GM19193 (cell line): Measurements from ENCODE around the gene KRTAP5-1.
"Not testable (repeated sequence)": the region's sequence is repeated elsewhere in the genome, so short reads cannot be mapped to it uniquely, and the experiment has no call there.

ENCODE experiments used
- POLR2A ChIP-seq: IDR thresholded peaks from 4 replicates; pipeline ENCODE4 v1.6.1; 2011; ENCODE audit not compliant: insufficient read depth, insufficient read length; ENCODE audit errors: extremely low read depth

KRTAP5-1 gene, protein sequence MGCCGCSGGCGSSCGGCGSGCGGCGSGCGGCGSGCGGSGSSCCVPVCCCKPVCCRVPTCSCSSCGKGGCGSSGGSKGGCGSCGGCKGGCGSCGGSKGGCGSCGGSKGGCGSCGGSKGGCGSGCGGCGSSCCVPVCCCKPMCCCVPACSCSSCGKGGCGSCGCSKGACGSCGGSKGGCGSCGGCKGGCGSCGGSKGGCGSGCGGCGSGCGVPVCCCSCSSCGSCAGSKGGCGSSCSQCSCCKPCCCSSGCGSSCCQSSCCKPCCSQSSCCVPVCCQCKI

DNA sequence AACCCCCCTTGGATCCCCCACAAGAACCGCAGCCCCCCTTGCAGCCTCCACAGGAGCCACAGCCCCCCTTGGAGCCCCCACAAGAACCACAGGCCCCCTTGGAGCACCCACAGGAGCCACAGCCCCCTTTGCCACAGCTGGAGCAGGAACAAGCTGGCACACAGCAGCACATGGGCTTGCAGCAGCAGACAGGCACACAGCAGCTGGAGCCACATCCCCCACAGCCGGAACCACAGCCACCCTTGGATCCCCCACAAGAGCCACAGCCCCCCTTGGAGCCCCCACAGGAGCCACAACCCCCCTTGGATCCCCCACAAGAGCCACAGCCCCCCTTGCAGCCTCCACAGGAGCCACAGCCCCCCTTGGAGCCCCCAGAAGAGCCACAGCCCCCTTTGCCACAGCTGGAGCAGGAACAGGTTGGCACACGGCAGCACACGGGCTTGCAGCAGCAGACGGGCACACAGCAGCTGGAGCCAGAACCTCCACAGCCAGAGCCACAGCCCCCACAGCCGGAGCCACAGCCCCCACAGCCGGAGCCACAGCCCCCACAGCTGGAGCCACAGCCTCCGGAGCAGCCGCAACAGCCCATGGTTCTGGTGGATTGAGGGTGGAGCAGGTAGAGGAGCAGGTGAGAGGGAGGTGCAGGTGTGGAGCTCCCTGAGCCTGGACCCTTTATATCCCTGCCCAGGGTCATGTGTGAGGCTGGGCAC is at the start of gene KRTAP5-1:
TSS of gene KRTAP5-1 (minus strand) at position 623 of the 710 bp plus-strand sequence. CDS start at position 589, 34 bp downstream.
- not testable (repeated sequence) for TF ChIP-seq POLR2A

DNA sequence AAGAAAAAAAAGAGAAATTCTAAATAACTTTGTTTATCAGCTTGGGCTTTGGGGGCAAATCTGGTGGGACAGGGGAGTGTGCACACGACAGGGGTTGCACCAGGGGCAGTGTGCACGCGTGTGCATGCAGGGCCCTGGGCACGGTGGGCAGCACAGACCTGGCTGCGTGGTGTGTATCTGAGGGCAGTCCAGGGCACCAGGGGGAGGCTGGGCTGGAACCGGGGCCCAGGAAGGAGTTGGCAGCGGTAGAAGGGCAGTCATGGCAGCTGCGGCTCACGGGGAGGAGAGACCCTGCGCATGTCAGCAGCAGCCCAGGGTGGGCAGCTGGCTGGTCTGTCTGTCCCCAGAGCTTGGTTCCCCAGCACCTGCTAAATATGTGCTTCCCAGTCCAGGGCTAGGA is 48.8 kb upstream of the KRTAP5-1 start:
- no peak for TF ChIP-seq POLR2A

DNA sequence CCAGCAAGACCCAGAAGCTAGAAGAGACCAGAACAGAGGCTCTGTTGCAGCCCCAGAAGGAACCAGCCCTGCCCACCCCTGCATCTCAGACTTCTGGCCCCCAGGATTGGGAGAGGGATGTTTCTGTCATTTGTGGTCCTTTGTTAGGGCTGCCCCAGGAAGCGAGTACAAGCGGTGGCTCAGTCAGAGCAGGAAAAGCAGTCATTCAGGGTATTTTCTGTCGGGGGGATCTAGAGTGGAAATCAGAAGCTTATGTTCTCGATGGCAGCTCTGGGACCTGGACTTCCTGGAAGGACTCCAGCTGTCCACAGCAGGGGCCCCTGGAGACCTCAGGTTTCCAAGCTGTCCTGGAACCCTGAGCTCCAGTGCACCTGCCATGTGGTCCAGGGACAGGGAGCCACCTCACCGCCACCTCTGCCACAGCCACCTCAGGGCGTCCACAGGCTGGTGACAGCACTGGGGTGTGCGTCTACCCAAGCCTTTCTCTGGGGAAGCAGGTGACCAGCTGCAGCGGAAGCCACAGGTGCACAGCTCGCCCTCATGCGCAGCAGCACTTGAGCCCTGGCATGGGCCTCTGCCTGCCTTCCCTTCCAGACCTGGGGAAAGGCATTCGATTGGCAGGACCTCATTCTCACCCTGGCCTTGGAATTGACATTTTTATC is 47.1 kb upstream of the KRTAP5-1 start:
- TF ChIP-seq POLR2A, result no peak

DNA sequence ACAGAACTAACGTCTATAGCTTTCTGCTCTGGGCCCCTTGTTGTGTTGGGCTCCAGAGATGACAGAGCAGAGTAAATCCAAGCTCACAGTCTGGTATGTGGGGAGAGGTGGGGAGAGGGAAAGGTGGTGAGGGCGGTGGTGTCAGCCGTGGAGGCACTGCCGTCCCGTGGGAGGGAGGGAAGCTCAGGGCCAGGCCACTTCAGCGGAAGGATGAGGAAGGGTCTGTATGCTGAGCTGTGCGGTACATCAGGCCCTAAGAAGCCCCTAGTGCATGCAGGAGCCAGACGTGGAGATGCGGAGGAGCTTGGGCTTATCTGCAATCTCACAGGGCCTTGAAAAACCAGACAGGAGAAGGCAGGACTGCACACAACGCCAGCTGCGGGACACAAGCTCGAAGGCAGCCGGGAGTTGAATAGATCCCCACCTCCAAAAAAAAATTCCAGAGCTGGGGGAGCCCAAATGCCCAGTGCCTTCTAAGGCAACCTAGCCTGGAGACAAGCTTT is 46.0 kb upstream of the KRTAP5-1 start:
- TF ChIP-seq POLR2A, result no peak

DNA sequence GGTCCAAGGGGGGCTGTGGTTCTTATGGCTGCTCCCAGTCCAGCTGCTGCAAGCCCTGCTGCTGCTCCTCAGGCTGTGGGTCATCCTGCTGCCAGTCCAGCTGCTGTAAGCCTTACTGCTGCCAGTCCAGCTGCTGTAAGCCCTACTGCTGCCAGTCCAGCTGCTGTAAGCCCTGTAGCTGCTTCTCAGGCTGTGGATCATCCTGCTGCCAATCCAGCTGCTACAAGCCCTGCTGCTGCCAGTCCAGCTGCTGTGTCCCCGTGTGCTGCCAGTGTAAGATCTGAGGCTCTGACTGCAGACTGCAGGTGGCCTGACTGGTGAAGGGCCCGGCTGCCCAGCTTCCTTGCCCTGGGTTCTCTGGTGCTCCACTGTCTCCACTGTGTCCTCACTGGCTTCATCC is 45.2 kb upstream of the KRTAP5-1 start:
- TF ChIP-seq POLR2A, result no peak

DNA sequence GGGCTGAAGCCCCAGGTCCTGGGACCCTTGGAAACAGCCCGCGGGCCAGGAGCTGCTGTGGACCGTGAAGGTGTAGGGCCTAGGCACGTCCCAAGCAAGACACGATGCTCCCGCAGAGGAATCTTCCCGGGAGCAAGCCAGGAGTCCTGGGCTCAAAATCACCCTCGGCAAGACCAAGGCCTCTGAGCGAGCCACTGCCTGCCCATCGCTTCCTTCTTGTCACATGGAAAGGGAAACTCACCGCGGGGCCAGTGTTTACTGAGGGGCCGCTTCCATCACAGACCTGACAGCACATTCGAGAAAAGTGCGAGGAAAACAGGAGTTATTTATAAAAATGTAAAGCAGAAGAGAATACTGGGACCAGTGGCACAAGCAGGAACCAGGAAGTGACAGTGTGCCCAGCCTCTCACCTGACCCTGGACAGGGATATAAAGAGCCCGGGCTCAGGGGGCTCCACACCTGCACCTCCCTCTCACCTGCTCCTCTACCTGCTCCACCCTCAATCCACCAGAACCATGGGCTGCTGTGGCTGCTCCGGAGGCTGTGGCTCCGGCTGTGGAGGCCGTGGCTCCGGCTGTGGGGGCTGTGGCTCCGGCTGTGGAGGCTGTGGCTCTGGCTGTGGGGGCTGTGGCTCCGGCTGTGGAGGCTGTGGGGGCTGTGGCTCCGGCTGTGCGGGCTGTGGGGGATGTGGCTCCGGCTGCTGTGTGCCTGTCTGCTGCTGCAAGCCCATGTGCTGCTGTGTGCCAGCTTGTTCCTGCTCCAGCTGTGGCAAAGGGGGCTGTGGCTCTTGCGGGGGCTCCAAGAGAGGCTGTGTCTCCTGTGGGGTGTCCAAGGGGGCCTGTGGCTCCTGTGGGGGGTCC is 44.5 kb upstream of the KRTAP5-1 start, which contains the start of gene KRTAP5-5:
TSS of gene KRTAP5-5 (plus strand) at position 450 of the 860 bp plus-strand sequence. CDS start at position 516, 66 bp downstream.
- no peak for TF ChIP-seq POLR2A

DNA sequence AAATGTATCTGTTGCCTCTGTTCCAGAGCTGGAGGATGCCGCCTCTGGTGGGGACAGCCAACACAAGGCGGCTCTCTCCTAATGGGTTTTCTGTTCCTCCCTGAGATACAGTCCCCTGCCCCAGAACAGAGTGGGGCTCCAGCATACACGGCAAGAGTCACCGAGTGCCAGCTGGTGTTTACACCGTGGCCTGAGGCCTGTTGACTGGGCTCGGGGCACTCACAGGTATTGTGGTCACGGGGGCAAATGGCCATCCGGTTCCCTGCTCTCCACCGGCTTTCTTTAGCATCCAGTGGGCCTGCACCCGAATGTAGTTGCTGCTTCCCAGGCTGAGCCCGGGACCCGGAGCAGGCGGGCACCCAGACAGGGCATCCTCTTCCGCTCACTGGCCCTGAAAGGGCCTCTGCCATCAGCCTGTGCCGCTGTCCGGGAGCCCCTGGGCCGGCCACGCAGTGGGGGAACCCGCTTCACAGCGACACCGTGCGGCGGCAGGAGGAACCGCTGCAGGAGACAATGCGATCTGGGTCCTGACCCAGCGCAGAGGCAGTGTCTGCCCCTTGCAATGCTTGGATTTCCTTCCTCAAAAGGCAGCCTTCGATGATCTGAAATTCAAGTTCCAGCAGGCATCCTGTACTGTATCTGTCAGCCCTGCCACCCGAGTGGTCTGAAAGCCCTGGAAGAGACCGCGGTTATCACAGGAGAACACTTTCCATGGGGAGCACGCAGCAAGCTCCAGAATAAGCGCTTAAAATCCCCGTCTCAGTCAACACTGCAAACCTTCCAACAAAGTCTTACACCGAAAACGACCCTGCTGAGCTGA is 43.6 kb upstream of the KRTAP5-1 start:
- no peak for TF ChIP-seq POLR2A

DNA sequence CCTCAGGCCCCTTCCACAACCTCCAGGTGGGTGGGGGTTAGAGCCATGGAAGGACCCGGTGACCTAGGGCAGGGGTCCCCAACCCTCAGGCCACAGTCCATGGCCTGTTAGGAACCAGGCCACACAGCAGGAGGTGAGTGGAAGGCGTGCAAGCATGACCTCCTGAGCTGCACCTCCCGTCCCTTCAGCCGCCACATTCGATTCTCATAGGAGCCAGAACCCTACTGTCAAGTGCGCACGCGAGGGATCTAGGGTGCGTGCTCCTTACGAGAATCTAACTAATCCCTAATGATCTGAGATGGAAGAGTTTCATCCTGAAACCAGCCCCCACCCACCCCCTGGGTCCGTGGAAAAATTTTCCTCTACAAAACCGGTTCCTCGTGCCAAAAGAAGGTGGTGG is 40.5 kb upstream of the KRTAP5-1 start:
- no peak for TF ChIP-seq POLR2A

DNA sequence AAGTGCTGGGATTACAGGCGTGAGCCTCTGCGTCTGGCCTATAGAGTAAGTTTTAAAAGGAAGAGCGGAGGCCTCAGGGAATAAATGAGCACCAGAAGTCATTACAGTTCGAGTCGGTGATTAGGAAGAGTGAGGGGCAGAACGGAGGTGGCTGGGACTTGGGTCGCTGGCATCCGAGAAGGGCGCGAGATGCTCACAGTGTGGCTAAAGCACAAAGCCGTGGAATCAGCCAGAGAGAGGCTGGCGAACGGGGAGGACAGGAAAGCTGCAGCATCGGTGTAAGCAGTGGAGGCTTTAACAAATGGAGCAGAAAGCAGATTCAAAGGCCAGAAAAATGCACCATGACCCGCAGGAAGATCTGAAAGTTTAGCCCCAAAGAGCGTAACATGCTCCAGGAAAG is 39.5 kb upstream of the KRTAP5-1 start:
- TF ChIP-seq POLR2A, result no peak

DNA sequence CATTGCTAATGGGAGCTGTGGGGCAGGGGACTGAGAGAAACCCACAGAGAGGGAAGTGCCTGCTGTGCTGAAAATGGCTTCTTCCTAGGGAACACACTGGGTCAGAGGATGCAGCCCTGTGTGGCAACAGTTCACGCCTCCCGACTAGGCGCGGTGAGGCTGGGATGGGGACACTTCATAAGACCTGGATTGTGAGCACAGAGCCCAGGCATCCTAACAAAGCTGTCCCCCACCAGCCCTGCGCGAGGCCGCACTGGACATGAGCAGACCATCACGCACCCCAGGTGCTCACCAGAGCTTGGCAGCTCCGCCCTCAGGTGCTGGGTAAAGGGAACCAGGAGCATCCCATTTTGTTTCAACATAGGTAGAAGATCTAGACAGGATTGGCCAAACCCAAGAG is 38.6 kb upstream of the KRTAP5-1 start:
- TF ChIP-seq POLR2A, result no peak

DNA sequence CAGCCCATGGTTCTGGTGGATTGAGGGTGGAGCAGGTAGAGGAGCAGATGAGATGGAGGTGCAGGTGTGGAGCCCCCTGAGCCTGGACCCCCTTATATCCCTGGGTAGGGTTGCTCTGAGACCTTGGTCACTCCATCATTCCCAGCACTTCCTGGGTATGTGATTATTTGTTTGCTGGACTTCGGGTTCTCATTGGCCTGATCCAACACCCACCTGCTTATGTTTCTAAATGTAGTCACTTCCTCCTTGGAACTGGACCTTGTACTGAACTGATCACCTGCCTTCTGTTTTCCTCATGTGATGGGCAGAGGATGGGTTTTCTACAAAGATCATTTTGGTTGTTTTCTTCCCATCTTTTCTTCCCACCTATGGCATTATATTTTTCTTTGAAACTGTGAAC is 37.0 kb upstream of the KRTAP5-1 start, which contains the start of gene KRTAP5-4:
TSS of gene KRTAP5-4 (minus strand) at position 53 of the 400 bp plus-strand sequence. CDS start at position 8, 45 bp downstream.
- TF ChIP-seq POLR2A, result no peak

DNA sequence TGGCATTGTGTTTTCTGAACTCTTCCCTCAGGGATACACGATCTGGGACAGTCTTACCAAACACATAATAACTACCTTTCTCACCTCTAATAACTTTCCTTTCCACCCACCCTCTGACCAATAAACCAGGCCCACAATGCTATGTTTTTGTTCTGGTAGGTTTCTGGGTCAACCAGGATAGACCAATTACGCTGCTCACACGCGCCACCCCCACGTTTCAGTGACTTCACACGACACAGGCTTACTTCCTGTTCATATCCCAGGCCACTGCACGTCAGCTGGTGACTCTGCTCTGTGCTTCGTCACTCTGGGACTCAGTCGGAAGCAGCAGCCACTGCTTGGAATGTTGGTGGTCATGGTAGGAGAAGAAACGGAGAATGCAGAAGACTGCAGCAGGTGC is 34.4 kb upstream of the KRTAP5-1 start:
- TF ChIP-seq POLR2A, result no peak

DNA sequence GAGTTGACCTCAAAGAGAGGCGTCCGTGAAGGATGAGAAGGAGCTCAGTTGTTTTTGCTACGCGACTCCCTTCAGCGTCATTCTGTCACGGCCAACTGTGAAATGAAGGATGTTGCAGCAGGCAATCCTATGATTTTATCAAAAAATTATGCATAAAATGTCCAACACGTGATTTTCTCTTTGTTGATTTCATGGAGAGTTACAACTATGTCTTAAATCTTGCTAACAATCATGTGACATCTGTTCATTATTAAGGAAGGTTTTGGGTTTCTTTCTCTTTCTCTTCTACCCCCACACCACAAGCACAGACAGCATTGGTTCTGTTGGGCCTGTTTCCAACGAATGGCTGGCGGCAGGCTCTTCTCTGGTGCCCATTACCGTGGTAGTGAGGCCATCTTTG is 33.1 kb upstream of the KRTAP5-1 start:
- no peak for TF ChIP-seq POLR2A

DNA sequence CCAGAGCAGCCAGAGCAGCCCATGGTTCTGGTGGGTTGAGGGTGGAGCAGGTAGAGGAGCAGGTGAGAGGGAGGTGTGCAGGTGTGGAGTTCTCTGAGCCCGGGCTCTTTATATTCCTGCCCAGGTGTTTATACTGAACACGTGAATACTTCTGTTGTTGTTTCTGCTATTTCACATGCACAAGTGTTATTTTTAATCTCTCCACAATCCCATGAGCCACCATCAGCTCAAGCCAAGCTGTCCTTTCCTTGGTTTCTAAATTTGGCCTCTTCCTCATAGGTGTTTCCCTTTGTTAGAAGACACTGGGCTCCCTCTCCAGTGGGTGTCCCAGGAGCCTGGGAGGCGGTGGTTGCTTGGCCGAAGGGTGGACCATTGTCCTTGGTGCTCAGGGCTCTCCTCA is 23.3 kb upstream of the KRTAP5-1 start, which contains the start of gene KRTAP5-3:
TSS of gene KRTAP5-3 (minus strand) at position 101 of the 400 bp plus-strand sequence. CDS start at position 23, 78 bp downstream.
- TF ChIP-seq POLR2A, result no peak
